NCI-H1417 (cell line): Measurements from ENCODE around the gene HOXD8.
A peak's percentile ranks its signal among the peaks of the same experiment; 100 is the strongest.

Source experiments
- DNase-seq, 3 experiments: peaks; one replicate each; lab custom pipeline; 2025; lab: John Stamatoyannopoulos, UW

HOXD8 gene

GRCh38 chr2:176128982-176129796, at the start of gene HOXD8:
TSS of gene HOXD8 (plus strand) at chr2:176129705. CDS start at chr2:176130367, 662 bp downstream.
- peak; percentile 73 to 93 (median 90) for DNase-seq

- DNase-seq, result peak; percentile 76 to 93 (median 87)
Observed at GRCh38 chr2:176079831-176080539, 49.5 kb upstream of the HOXD8 start.

GRCh38 chr2:176080540-176081375, 48.7 kb upstream of the HOXD8 start:
- DNase-seq, result no peak

GRCh38 chr2:176081376-176081836, 48.1 kb upstream of the HOXD8 start:
- DNase-seq, result no peak

GRCh38 chr2:176081837-176082524, 47.5 kb upstream of the HOXD8 start:
- DNase-seq, result no peak

- DNase-seq, result no peak
Observed at GRCh38 chr2:176082525-176082823, 47.0 kb upstream of the HOXD8 start.

GRCh38 chr2:176082824-176083751, 46.4 kb upstream of the HOXD8 start:
- no peak for DNase-seq

- DNase-seq, result no peak
Observed at GRCh38 chr2:176083796-176084261, 45.7 kb upstream of the HOXD8 start, which contains the start of gene EVX2. TSS of gene EVX2 (minus strand) at chr2:176083962. CDS start at chr2:176083776, 186 bp downstream.

GRCh38 chr2:176084611-176085119, 44.8 kb upstream of the HOXD8 start:
- DNase-seq, result no peak

- no peak for DNase-seq
Observed at GRCh38 chr2:176085120-176085788, 44.3 kb upstream of the HOXD8 start.

GRCh38 chr2:176085861-176086771, 43.4 kb upstream of the HOXD8 start:
- DNase-seq, result peak; percentile 23 to 60 (median 29)

GRCh38 chr2:176087330-176088047, 42.0 kb upstream of the HOXD8 start:
- no peak for DNase-seq

- DNase-seq, result peak; percentile 18 to 79 (median 64)
Observed at GRCh38 chr2:176088048-176088936, 41.2 kb upstream of the HOXD8 start.

- DNase-seq, result no peak
Observed at GRCh38 chr2:176088937-176089842, 40.3 kb upstream of the HOXD8 start.

GRCh38 chr2:176089843-176090395, 39.6 kb upstream of the HOXD8 start:
- DNase-seq, result no peak
